Breast epithelium (tissue), 4 donors: ENCODE measurements around the gene ZNF688. TPM values are rescaled to one million over a fixed set of nuclear protein-coding genes. Genes with fewer than 3 reads are reported as not detected.

Experiments used
- DNase-seq, 2 donors: peaks; one replicate each; pipeline ENCODE4 v3.0.0-alpha.2; 2019; ENCODE audit warnings: low spot score in 2 of 2
- H3K27ac ChIP-seq, 2 donors: fragments of 200-600 bp; sonication (generic) in 1 of 2; one replicate each; pipeline ENCODE4 v1.5.1; 2016 to 2019; ENCODE audit warnings: mild to moderate bottlenecking in 1 of 2
- H3K27me3 ChIP-seq, 2 donors: fragments of 200-600 bp; sonication (generic) in 1 of 2; one replicate each; pipeline versions ENCODE4 v1.5.1 to v1.6.0; 2017 to 2019; ENCODE audit warnings: control low read depth in 1 of 2, mild to moderate bottlenecking in 1 of 2
- H3K36me3 ChIP-seq: fragments of 200-600 bp; one replicate; pipeline ENCODE4 v1.5.1; 2019
- H3K4me1 ChIP-seq, 2 donors: fragments of 200-600 bp; sonication (generic); one replicate each; pipeline ENCODE4 v1.5.1; 2016 to 2019; ENCODE audit warnings: control low read depth in 1 of 2
- H3K4me3 ChIP-seq, 3 donors: fragments of 200-600 bp; sonication (generic); 1 replicate in 2 of 3; 2 replicates in 1 of 3; pipeline ENCODE4 v1.5.1; 2016 to 2019; ENCODE audit warnings: mild to moderate bottlenecking in 3 of 3, moderate library complexity in 2 of 3
- H3K9me3 ChIP-seq, 2 donors: fragments of 200-600 bp; sonication (generic) in 1 of 2; one replicate each; pipeline ENCODE4 v1.5.1; 2016 to 2019; ENCODE audit warnings: control low read depth in 1 of 2
- CTCF ChIP-seq, 3 donors: fragments of 450-650 bp; IDR thresholded peaks; one replicate each; pipeline ENCODE4 v1.5.1; 2016 to 2017; ENCODE audit warnings: antibody characterized with exemption in 3 of 3, mild to moderate bottlenecking in 3 of 3, moderate library complexity in 3 of 3
- POLR2A ChIP-seq: fragments of 450-650 bp; IDR thresholded peaks from one replicate; pipeline ENCODE4 v1.6.1; 2016; ENCODE audit warnings: antibody characterized with exemption, mild to moderate bottlenecking, moderate library complexity
- POLR2AphosphoS5 ChIP-seq, 3 donors: sonication (generic); formaldehyde crosslinking; IDR thresholded peaks; one replicate each; pipeline ENCODE4 v1.6.1; 2017; ENCODE audit warnings: antibody characterized with exemption in 3 of 3
- intact Hi-C: fragments of 100-400 bp; cut with DNase I; formaldehyde crosslinking; loops from one replicate; pipeline ENCODE4 v1.15.1; 2023; ENCODE audit warnings: low total_unique reads
- total RNA-seq, 3 donors: library from RNA; depleted of rRNA; stranded (reverse); fragments of >200 nt; gene quantifications; one replicate each; pipeline ENCODE4 v1.1.0, GENCODE V29; 2016

Gene ZNF688
- total RNA-seq, 3 donors from 2014 or later: 17.4 to 18.4 (median 18.4) TPM

DNA sequence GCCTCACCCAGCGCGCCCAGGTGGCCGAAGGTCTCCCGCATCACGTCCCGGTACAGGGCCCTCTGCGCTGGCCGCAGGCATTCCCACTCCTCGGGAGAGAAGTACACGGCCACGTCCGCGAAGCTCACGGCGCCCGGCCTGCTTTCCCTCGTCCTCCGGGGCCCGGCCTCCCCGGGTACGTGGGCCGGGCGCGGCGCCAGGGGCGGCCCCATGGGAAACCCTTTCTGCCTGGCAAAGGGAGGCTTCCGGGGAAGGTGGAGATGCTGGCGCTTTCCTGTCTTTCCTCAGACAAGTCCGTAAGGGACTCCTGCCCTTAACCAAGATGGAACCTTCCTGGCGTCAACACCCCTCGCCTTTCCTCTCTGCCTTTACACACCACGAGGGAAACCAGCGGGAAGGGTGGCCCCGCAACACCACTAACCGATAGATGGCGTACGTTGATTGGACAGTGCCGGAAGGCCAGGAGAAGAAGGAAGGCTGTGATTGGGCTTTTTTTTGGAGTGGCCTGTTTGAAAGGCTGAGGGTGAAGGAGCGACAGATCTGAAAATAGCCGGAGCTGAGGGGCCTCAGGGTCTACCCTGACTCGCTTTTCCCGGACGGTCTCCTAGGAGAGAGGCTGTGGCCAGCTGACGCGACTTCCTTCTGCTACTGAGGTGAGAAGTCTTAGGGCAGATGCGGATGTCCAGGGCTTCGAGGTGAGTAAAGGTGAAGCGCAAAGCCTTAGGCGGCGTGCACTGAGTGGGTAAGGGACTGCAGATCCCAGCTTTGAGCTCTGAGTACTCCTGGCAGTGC, 14.1 kb upstream of the ZNF688 start, which contains the start of gene ZNF785:
Gene ZNF785 (minus strand): TSS at position 298 of the 792 bp plus-strand sequence. CDS start 86 bp downstream, at position 212.
- TF ChIP-seq POLR2A: no peak
- TF ChIP-seq POLR2AphosphoS5 (IDR thresholded peaks at IDR 0.05): peak; percentile 87 to 92 (median 90)
- peak in 1 of 3 donors; percentile 39 for TF ChIP-seq CTCF (IDR thresholded peaks at IDR 0.05)
- Histone ChIP-seq H3K4me1 (peaks cover 4 to 5% of the 10 kb centered on the region in 2 donors), H3K9me3 (no peaks in the 10 kb centered on the region), H3K4me3 (peak within 1 kb of the TSS; percentile 61 to 86 (median 78)), H3K27ac (peak within 1 kb of the TSS; percentile 84 to 93), H3K27me3 (no peaks in the 10 kb centered on the region), H3K36me3 (no peaks in the 10 kb centered on the region)
- intact Hi-C loops: no loop called here
- peak; percentile 96 to 98 for DNase-seq

- DNase-seq: no peak
These were observed 13.5 kb upstream of the ZNF688 start for GRCh38 chr16:30585022-30585399.

GRCh38 chr16:30582611-30583340, 11.3 kb upstream of the ZNF688 start:
- H3K36me3 ChIP-seq: no peaks in the 10 kb centered on the region
- TF ChIP-seq POLR2A: no peak
- no peak for TF ChIP-seq CTCF (IDR thresholded peaks at IDR 0.05)
- no peak for TF ChIP-seq POLR2AphosphoS5 (IDR thresholded peaks at IDR 0.05)
- intact Hi-C loops: no loop called here

More at GRCh38 chr16:30585022-30585399, 13.5 kb upstream of the ZNF688 start:
- no peak for TF ChIP-seq POLR2A
- TF ChIP-seq CTCF (IDR thresholded peaks at IDR 0.05): no peak
- no peak for TF ChIP-seq POLR2AphosphoS5 (IDR thresholded peaks at IDR 0.05)
- no peaks in the 10 kb centered on the region for H3K9me3 ChIP-seq
- peak overlapping the region; percentile 61 to 86 (median 78) for H3K4me3 ChIP-seq
- H3K4me1 ChIP-seq: peaks cover 4 to 5% of the 10 kb centered on the region in 2 donors
- H3K27me3 ChIP-seq: no peaks in the 10 kb centered on the region
- no peaks in the 10 kb centered on the region for H3K36me3 ChIP-seq
- intact Hi-C loops: no loop called here
- peak overlapping the region; percentile 84 to 93 for H3K27ac ChIP-seq

DNA sequence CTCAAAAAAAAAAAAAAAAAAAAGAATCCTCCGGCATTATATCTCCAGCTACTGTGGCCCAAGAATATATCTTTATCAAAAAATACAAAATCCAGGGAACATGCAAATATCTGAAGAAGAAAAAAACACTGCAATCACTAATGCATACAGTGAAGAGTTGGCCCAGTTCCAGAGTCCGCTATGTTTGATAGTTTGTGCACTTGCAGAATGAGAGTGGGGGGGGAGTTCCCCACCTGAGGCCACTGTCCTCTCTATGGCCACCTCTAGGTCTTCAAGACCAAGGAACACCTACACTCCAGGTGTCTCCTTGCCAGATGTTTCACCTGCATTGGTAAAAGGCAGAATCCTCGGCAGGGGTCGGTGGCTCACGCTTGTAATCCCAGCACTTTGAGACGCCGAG, 9.9 kb upstream of the ZNF688 start:
- Histone ChIP-seq H3K4me1 (peaks cover 4 to 5% of the 10 kb centered on the region in 2 donors), H3K27ac (no peak overlapping the region), H3K27me3 (no peaks in the 10 kb centered on the region), H3K9me3 (no peaks in the 10 kb centered on the region), H3K4me3 (no peak overlapping the region), H3K36me3 (no peaks in the 10 kb centered on the region)
- TF ChIP-seq POLR2AphosphoS5 (IDR thresholded peaks at IDR 0.05) (no peak), POLR2A (no peak), CTCF (IDR thresholded peaks at IDR 0.05) (no peak)
- intact Hi-C loops: no loop called here
- no peak for DNase-seq

More at GRCh38 chr16:30582611-30583340, 11.3 kb upstream of the ZNF688 start:
- Histone ChIP-seq H3K27me3 (no peaks in the 10 kb centered on the region), H3K4me1 (peaks cover 4 to 5% of the 10 kb centered on the region in 2 donors), H3K9me3 (no peaks in the 10 kb centered on the region), H3K4me3 (no peak overlapping the region), H3K27ac (no peak overlapping the region)
- DNase-seq: no peak

GRCh38 chr16:30574678-30575077, 3.2 kb upstream of the ZNF688 start:
- H3K27me3 ChIP-seq: no peaks in the 10 kb centered on the region
- H3K4me1 ChIP-seq: peaks cover 3 to 8% of the 10 kb centered on the region in 2 donors
- H3K36me3 ChIP-seq: no peaks in the 10 kb centered on the region
- intact Hi-C loops: no loop called here
- TF ChIP-seq CTCF (IDR thresholded peaks at IDR 0.05): no peak
- no peak for TF ChIP-seq POLR2AphosphoS5 (IDR thresholded peaks at IDR 0.05)
- TF ChIP-seq POLR2A: no peak
- no peaks in the 10 kb centered on the region for H3K9me3 ChIP-seq
- no peak overlapping the region for H3K4me3 ChIP-seq
- no peak overlapping the region for H3K27ac ChIP-seq
- DNase-seq: no peak
